GM23338 (cell line): ENCODE measurements around the gene ADGRV1. TPM values are rescaled to one million over a fixed set of nuclear protein-coding genes. Genes with fewer than 3 reads are reported as not detected.

Experiments
- ATAC-seq: fragments of 200-7000 bp; cut with Tn5 transposase; 3 replicates; pipeline ENCODE4 v1.9.1; 2020
- DNase-seq: peaks from one replicate; pipeline ENCODE4 v3.0.0-alpha.2; 2015; ENCODE audit warnings: low spot score
- H2AFZ ChIP-seq: fragments of 200-600 bp; sonication (generic); 2 replicates; pipeline ENCODE4 v1.8.0; 2016; ENCODE audit warnings: antibody characterized with exemption, mild to moderate bottlenecking, moderate library complexity
- H3F3A ChIP-seq: fragments of 200-600 bp; sonication (generic); replicated peaks from 2 replicates; pipeline ENCODE4 v1.8.0; 2017; ENCODE audit warnings: antibody characterized with exemption, mixed run types, low read depth
- H3K27ac ChIP-seq: fragments of 200-600 bp; sonication (generic); 2 replicates; pipeline ENCODE4 v1.6.1; 2016; ENCODE audit warnings: low read depth
- H3K27me3 ChIP-seq: fragments of 200-600 bp; sonication (generic); 2 replicates; pipeline ENCODE4 v1.8.0; 2016; ENCODE audit warnings: mild to moderate bottlenecking, mixed run types, moderate library complexity; ENCODE audit not compliant: insufficient read depth
- H3K36me3 ChIP-seq: fragments of 200-600 bp; sonication (generic); 2 replicates; pipeline ENCODE4 v1.8.0; 2016; ENCODE audit warnings: mild to moderate bottlenecking; ENCODE audit not compliant: insufficient read depth
- H3K4me1 ChIP-seq: fragments of 200-600 bp; sonication (generic); 2 replicates; pipeline ENCODE4 v1.8.0; 2016; ENCODE audit warnings: mild to moderate bottlenecking, moderate library complexity; ENCODE audit not compliant: insufficient read depth
- H3K4me2 ChIP-seq: fragments of 200-600 bp; sonication (generic); 2 replicates; pipeline ENCODE4 v1.7.1; 2017; ENCODE audit warnings: mixed run types
- H3K4me3 ChIP-seq: fragments of 200-600 bp; sonication (generic); 2 replicates; pipeline ENCODE4 v1.6.1; 2016; ENCODE audit warnings: mixed run types
- H3K79me2 ChIP-seq: fragments of 200-600 bp; sonication (generic); replicated peaks from 2 replicates; pipeline ENCODE4 v1.8.0; 2017; ENCODE audit warnings: mild to moderate bottlenecking; ENCODE audit not compliant: insufficient read depth
- H3K9me2 ChIP-seq: fragments of 200-600 bp; sonication (generic); 2 replicates; pipeline ENCODE4 v1.8.0; 2017; ENCODE audit not compliant: insufficient read depth
- H4K20me1 ChIP-seq: fragments of 200-600 bp; sonication (generic); replicated peaks from 2 replicates; pipeline ENCODE4 v1.8.0; 2017; ENCODE audit warnings: mild to moderate bottlenecking; ENCODE audit not compliant: insufficient read depth
- H3K27ac Mint-ChIP-seq: 2 replicates; pipeline ENCODE4 v1.8.0; 2020; ENCODE audit warnings: inconsistent platforms, mild to moderate bottlenecking, moderate library complexity, mixed read lengths
- H3K27me3 Mint-ChIP-seq: 3 replicates; pipeline ENCODE4 v1.8.0; 2022; ENCODE audit warnings: low read depth, mild to moderate bottlenecking, moderate library complexity, mixed read lengths, inconsistent platforms; ENCODE audit not compliant: insufficient read depth, poor library complexity
- H3K36me3 Mint-ChIP-seq: 3 replicates; pipeline ENCODE4 v1.8.0; 2021; ENCODE audit warnings: low read depth, mild to moderate bottlenecking, inconsistent platforms, moderate library complexity, mixed read lengths
- H3K4me1 Mint-ChIP-seq: 3 replicates; pipeline ENCODE4 v1.8.0; 2020; ENCODE audit warnings: mild to moderate bottlenecking, inconsistent platforms, mixed read lengths
- H3K4me3 Mint-ChIP-seq: 3 replicates; pipeline ENCODE4 v1.8.0; 2021; ENCODE audit warnings: moderate library complexity, mild to moderate bottlenecking, inconsistent platforms, mixed read lengths
- H3K9me3 Mint-ChIP-seq: 3 replicates; pipeline ENCODE4 v1.8.0; 2020; ENCODE audit warnings: moderate library complexity, mild to moderate bottlenecking, inconsistent platforms, mixed read lengths
- NANOG ChIP-seq: IDR thresholded peaks from 2 replicates; pipeline ENCODE4 v1.6.1; 2016; ENCODE audit warnings: antibody characterized with exemption, borderline replicate concordance
- polyA plus RNA-seq: library from polyadenylated mRNA; unstranded; fragments of >200 nt; fragmentation: Nextera tagmentation; extraction: Ambion mirVana; gene quantifications from 2 replicates; pipeline ENCODE4 v1.2.1, GENCODE V29; 2016
- total RNA-seq: library from RNA; depleted of rRNA; stranded (reverse); fragments of >200 nt; shearing (Covaris generic); gene quantifications from 2 replicates; pipeline ENCODE4 v1.2.3, GENCODE V29; 2014
- TF ChIP-seq, protein P1 (sequence below): fragments of 250-450 bp; sonication (Bioruptor Pico); IDR thresholded peaks from 2 replicates; pipeline ENCODE4 v1.5.0; 2020; ENCODE audit warnings: mild to moderate bottlenecking, moderate library complexity
- TF ChIP-seq, protein P2 (sequence below): IDR thresholded peaks from 2 replicates; pipeline ENCODE4 v1.6.1; 2016; ENCODE audit warnings: antibody characterized with exemption

ADGRV1 gene
- total and polyA plus RNA-seq, 2 experiments from 2014 or later, result 46.1 to 149 TPM

DNA sequence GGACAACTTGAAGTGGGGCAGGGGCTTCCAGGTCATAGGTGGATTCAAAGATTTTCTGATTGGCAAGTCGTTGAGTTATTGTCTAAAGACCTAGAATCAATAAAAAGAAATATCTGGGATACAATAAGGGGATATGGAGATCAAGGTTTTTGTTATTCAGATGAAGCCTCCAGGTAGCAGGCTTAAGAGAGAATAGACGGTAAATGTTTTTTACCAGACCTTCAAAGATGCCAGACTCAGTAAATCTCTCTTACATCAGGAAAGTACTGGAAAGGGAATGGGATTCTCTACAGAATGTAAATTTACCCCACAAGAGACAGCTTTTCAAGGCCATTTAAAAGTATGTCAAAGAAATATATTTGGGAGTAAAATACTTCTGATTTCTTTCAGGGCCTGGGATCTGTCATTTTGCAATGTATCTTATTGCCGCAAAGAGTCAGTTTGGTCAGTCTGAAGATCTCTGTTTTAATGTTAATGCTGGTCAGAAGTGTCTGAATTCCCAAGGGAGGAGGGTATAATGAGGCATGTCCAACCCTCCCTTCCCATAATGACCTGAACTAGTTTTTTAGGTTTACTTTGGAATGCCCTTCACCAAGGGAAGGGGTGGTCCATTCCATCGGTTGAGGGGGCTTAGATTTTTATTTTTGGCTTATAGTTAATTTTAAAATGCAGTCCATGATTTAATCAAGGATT, 15.6 kb upstream of the ADGRV1 start:
- peak overlapping the region; percentile 83 for H3K27ac Mint-ChIP-seq
- no peaks in the 10 kb centered on the region for H4K20me1 ChIP-seq
- peak overlapping the region; percentile 5 for H3K4me2 ChIP-seq
- peaks cover 4% of the 10 kb centered on the region; the same call in 2 of the 3 replicates for H3K36me3 Mint-ChIP-seq
- no peaks in the 10 kb centered on the region for H3F3A ChIP-seq
- H2AFZ ChIP-seq, result no peak overlapping the region
- TF ChIP-seq, protein P1, sequence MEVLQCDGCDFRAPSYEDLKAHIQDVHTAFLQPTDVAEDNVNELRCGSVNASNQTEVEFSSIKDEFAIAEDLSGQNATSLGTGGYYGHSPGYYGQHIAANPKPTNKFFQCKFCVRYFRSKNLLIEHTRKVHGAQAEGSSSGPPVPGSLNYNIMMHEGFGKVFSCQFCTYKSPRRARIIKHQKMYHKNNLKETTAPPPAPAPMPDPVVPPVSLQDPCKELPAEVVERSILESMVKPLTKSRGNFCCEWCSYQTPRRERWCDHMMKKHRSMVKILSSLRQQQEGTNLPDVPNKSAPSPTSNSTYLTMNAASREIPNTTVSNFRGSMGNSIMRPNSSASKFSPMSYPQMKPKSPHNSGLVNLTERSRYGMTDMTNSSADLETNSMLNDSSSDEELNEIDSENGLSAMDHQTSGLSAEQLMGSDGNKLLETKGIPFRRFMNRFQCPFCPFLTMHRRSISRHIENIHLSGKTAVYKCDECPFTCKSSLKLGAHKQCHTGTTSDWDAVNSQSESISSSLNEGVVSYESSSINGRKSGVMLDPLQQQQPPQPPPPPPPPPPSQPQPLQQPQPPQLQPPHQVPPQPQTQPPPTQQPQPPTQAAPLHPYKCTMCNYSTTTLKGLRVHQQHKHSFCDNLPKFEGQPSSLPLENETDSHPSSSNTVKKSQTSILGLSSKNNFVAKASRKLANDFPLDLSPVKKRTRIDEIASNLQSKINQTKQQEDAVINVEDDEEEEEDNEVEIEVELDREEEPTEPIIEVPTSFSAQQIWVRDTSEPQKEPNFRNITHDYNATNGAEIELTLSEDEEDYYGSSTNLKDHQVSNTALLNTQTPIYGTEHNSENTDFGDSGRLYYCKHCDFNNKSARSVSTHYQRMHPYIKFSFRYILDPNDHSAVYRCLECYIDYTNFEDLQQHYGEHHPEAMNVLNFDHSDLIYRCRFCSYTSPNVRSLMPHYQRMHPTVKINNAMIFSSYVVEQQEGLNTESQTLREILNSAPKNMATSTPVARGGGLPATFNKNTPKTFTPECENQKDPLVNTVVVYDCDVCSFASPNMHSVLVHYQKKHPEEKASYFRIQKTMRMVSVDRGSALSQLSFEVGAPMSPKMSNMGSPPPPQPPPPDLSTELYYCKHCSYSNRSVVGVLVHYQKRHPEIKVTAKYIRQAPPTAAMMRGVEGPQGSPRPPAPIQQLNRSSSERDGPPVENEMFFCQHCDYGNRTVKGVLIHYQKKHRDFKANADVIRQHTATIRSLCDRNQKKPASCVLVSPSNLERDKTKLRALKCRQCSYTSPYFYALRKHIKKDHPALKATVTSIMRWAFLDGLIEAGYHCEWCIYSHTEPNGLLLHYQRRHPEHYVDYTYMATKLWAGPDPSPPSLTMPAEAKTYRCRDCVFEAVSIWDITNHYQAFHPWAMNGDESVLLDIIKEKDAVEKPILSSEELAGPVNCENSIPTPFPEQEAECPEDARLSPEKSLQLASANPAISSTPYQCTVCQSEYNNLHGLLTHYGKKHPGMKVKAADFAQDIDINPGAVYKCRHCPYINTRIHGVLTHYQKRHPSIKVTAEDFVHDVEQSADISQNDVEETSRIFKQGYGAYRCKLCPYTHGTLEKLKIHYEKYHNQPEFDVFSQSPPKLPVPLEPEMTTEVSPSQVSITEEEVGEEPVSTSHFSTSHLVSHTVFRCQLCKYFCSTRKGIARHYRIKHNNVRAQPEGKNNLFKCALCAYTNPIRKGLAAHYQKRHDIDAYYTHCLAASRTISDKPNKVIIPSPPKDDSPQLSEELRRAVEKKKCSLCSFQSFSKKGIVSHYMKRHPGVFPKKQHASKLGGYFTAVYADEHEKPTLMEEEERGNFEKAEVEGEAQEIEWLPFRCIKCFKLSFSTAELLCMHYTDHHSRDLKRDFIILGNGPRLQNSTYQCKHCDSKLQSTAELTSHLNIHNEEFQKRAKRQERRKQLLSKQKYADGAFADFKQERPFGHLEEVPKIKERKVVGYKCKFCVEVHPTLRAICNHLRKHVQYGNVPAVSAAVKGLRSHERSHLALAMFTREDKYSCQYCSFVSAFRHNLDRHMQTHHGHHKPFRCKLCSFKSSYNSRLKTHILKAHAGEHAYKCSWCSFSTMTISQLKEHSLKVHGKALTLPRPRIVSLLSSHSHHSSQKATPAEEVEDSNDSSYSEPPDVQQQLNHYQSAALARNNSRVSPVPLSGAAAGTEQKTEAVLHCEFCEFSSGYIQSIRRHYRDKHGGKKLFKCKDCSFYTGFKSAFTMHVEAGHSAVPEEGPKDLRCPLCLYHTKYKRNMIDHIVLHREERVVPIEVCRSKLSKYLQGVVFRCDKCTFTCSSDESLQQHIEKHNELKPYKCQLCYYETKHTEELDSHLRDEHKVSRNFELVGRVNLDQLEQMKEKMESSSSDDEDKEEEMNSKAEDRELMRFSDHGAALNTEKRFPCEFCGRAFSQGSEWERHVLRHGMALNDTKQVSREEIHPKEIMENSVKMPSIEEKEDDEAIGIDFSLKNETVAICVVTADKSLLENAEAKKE, result no peak
- TF ChIP-seq NANOG, result peak; percentile 50; the same call in 1 of the 2 replicates
- TF ChIP-seq, protein P2, sequence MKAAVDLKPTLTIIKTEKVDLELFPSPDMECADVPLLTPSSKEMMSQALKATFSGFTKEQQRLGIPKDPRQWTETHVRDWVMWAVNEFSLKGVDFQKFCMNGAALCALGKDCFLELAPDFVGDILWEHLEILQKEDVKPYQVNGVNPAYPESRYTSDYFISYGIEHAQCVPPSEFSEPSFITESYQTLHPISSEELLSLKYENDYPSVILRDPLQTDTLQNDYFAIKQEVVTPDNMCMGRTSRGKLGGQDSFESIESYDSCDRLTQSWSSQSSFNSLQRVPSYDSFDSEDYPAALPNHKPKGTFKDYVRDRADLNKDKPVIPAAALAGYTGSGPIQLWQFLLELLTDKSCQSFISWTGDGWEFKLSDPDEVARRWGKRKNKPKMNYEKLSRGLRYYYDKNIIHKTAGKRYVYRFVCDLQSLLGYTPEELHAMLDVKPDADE, result no peak
- H3K4me3 Mint-ChIP-seq, result no peak overlapping the region; the same call in 2 of the 3 replicates
- peaks cover 3% of the 10 kb centered on the region for H3K27me3 Mint-ChIP-seq
- 0 out of 2 replicates have a peak overlapping the region, but pooled peaks have one; percentile 1 for H3K4me3 ChIP-seq
- no peaks in the 10 kb centered on the region; the same call in 2 of the 3 replicates for H3K9me3 Mint-ChIP-seq
- H3K36me3 ChIP-seq, result no peaks in the 10 kb centered on the region
- H3K79me2 ChIP-seq, result no peaks in the 10 kb centered on the region
- peak; percentile 53 for DNase-seq
- H3K4me1 ChIP-seq, result peaks cover 39% of the 10 kb centered on the region
- peak; percentile 87 for ATAC-seq
- no peaks in the 10 kb centered on the region for H3K27me3 ChIP-seq
- peaks cover 8% of the 10 kb centered on the region; the same call in 1 of the 2 replicates for H3K9me2 ChIP-seq
- peaks cover 44% of the 10 kb centered on the region for H3K4me1 Mint-ChIP-seq
- peak overlapping the region; percentile 27 for H3K27ac ChIP-seq
